Left lung (tissue), 10 donors: ENCODE data around the gene WWC2. TPM values are rescaled to one million over a fixed set of nuclear protein-coding genes. Genes with fewer than 3 reads are reported as not detected.

Experiments
- ATAC-seq: fragments of 200-7000 bp; cut with Tn5 transposase; one replicate; pipeline ENCODE4 v1.9.1; 2020; ENCODE audit warnings: moderate library complexity
- DNase-seq, 4 donors: peaks; one replicate each; pipeline ENCODE4 v3.0.0-alpha.2; 2013 to 2020
- H3K27ac ChIP-seq, 2 donors: fragments of 200-600 bp; sonication (generic) in 1 of 2; one replicate each; pipeline versions ENCODE4 v1.5.0 to v1.8.0; 2020 to 2021
- H3K27me3 ChIP-seq, 2 donors: fragments of 200-600 bp; sonication (generic) in 1 of 2; one replicate each; pipeline versions ENCODE4 v1.5.0 to v1.8.0; 2020 to 2021
- H3K36me3 ChIP-seq, 2 donors: fragments of 200-600 bp; sonication (generic) in 1 of 2; one replicate each; pipeline versions ENCODE4 v1.5.0 to v1.8.0; 2020 to 2021
- H3K4me1 ChIP-seq, 2 donors: fragments of 200-600 bp; one replicate each; pipeline ENCODE4 v1.8.0; 2021
- H3K4me3 ChIP-seq, 2 donors: fragments of 200-600 bp; sonication (generic) in 1 of 2; one replicate each; pipeline versions ENCODE4 v1.5.0 to v1.8.0; 2020 to 2021; ENCODE audit warnings: mild to moderate bottlenecking in 1 of 2
- H3K9me3 ChIP-seq, 2 donors: fragments of 200-600 bp; sonication (generic) in 1 of 2; one replicate each; pipeline versions ENCODE4 v1.5.0 to v1.8.0; 2020 to 2021
- CTCF ChIP-seq, 2 donors: fragments of 200-600 bp; sonication (generic) in 1 of 2; IDR thresholded peaks; one replicate each; pipeline versions ENCODE4 v1.5.0 to v1.8.0; 2021; ENCODE audit warnings: antibody characterized with exemption in 2 of 2
- intact Hi-C, 2 donors: fragments of 100-400 bp; cut with DNase I; formaldehyde crosslinking; loops; one replicate each; pipeline versions ENCODE4 v1.11.2 to v1.14.2; 2022
- polyA plus RNA-seq, 6 donors: library from polyadenylated mRNA; unstranded; fragments of 120-200 nt; gene quantifications; one replicate each; pipeline ENCODE4 v1.2.1, GENCODE V29; 2013; ENCODE audit not compliant: insufficient read length in 6 of 6
- total RNA-seq, 2 donors: library from RNA; stranded (reverse); fragmentation: NEBNext Ultra II Directional; extraction: Animal tissue kit (Norgen Biotek cat#: 25700); gene quantifications; one replicate each; pipeline ENCODE4 v1.2.1, GENCODE V29; 2021
- donor health status: DM: no; HTN: yes; CAD: no.
- donor health status: DM: no; HTN: no; CAD: no.

WWC2 gene
- total and polyA plus RNA-seq, 8 donors = 39.6 to 96.9 (median 52.3) TPM

GRCh38 chr4:183180621-183181020 is 81.6 kb downstream of the WWC2 start:
- H3K4me1 ChIP-seq = peaks cover 3 to 11% of the 10 kb centered on the region in 2 donors
- no peaks in the 10 kb centered on the region for H3K27me3 ChIP-seq
- intact Hi-C loops = no loop called here
- DNase-seq = no peak
- no peak overlapping the region for H3K27ac ChIP-seq
- TF ChIP-seq CTCF (IDR thresholded peaks at IDR 0.05) = no peak
- no peaks in the 10 kb centered on the region for H3K36me3 ChIP-seq
- ATAC-seq = no peak
- no peak overlapping the region for H3K4me3 ChIP-seq
- no peaks in the 10 kb centered on the region for H3K9me3 ChIP-seq

GRCh38 chr4:183181081-183181480 is 82.0 kb downstream of the WWC2 start:
- TF ChIP-seq CTCF (IDR thresholded peaks at IDR 0.05) = no peak
- ATAC-seq (peak; percentile 53), DNase-seq (peak in 1 of 4 donors; percentile 18)
- no peaks in the 10 kb centered on the region for H3K36me3 ChIP-seq
- no peaks in the 10 kb centered on the region for H3K9me3 ChIP-seq
- intact Hi-C loops = no loop called here
- no peak overlapping the region for H3K4me3 ChIP-seq
- H3K27ac ChIP-seq = no peak overlapping the region
- H3K4me1 ChIP-seq = peaks cover 3 to 7% of the 10 kb centered on the region in 2 donors
- no peaks in the 10 kb centered on the region for H3K27me3 ChIP-seq

- Histone ChIP-seq H3K9me3 (no peaks in the 10 kb centered on the region), H3K4me1 (peaks cover 0 to 3% of the 10 kb centered on the region in 2 donors), H3K4me3 (no peak overlapping the region), H3K36me3 (no peaks in the 10 kb centered on the region), H3K27me3 (no peaks in the 10 kb centered on the region), H3K27ac (no peak overlapping the region)
- no peak for TF ChIP-seq CTCF (IDR thresholded peaks at IDR 0.05)
- ATAC-seq (peak; percentile 74), DNase-seq (peak in 1 of 4 donors; percentile 35)
- intact Hi-C loops = no loop called here
These were observed 84.0 kb downstream of the WWC2 start for GRCh38 chr4:183182873-183183725.

GRCh38 chr4:183183906-183184535 is 85.0 kb downstream of the WWC2 start:
- ATAC-seq (no peak), DNase-seq (no peak)
- intact Hi-C loops = no loop called here
- Histone ChIP-seq H3K4me1 (peaks cover 0 to 3% of the 10 kb centered on the region in 2 donors), H3K36me3 (no peaks in the 10 kb centered on the region), H3K27ac (no peak overlapping the region), H3K4me3 (no peak overlapping the region), H3K27me3 (no peaks in the 10 kb centered on the region), H3K9me3 (no peaks in the 10 kb centered on the region)
- TF ChIP-seq CTCF (IDR thresholded peaks at IDR 0.05) = no peak

- Histone ChIP-seq H3K4me3 (no peak overlapping the region), H3K4me1 (peaks cover 0 to 3% of the 10 kb centered on the region in 2 donors), H3K27me3 (no peaks in the 10 kb centered on the region), H3K9me3 (no peaks in the 10 kb centered on the region), H3K36me3 (no peaks in the 10 kb centered on the region), H3K27ac (no peak overlapping the region)
- intact Hi-C loops = no loop called here
- ATAC-seq (no peak), DNase-seq (no peak)
- TF ChIP-seq CTCF (IDR thresholded peaks at IDR 0.05) = no peak
These were observed 86.0 kb downstream of the WWC2 start for GRCh38 chr4:183185018-183185417.
